Chondrocyte (in vitro differentiated cells): Measurements from ENCODE around the gene SLC39A8. TPM values are rescaled to one million over a fixed set of nuclear protein-coding genes. Genes with fewer than 3 reads are reported as not detected.
A peak's percentile ranks its signal among the peaks of the same experiment; 100 is the strongest.

ENCODE experiments used
- DNase-seq: peaks from one replicate; pipeline ENCODE4 v3.0.0; 2021; ENCODE audit warnings: mixed read lengths, low spot score
- H3K27ac Mint-ChIP-seq: one replicate; pipeline ENCODE4 v1.8.0; 2021; ENCODE audit warnings: mild to moderate bottlenecking, moderate library complexity, mixed read lengths; ENCODE audit not compliant: unreplicated experiment
- H3K27me3 Mint-ChIP-seq: 2 replicates; pipeline ENCODE4 v1.8.0; 2021; ENCODE audit warnings: low read depth, mixed read lengths
- H3K36me3 Mint-ChIP-seq: 2 replicates; pipeline ENCODE4 v1.8.0; 2021; ENCODE audit warnings: low read depth, mixed read lengths
- H3K4me1 Mint-ChIP-seq: 2 replicates; pipeline ENCODE4 v1.8.0; 2021; ENCODE audit warnings: low read depth, mild to moderate bottlenecking, mixed read lengths
- H3K4me3 Mint-ChIP-seq: one replicate; pipeline ENCODE4 v1.8.0; 2021; ENCODE audit warnings: mild to moderate bottlenecking, moderate library complexity, mixed read lengths; ENCODE audit not compliant: unreplicated experiment
- H3K9me3 Mint-ChIP-seq: 2 replicates; pipeline ENCODE4 v1.8.0; 2021; ENCODE audit warnings: low read depth, mixed read lengths
- CTCF ChIP-seq: fragments of 200-600 bp; sonication (generic); IDR thresholded peaks from 2 replicates; pipeline ENCODE4 v1.5.0; 2021; ENCODE audit warnings: antibody characterized with exemption, mild to moderate bottlenecking, moderate library complexity
- total RNA-seq: library from RNA; stranded (reverse); gene quantifications from 3 replicates; pipeline ENCODE4 v1.2.1, GENCODE V29; 2021

SLC39A8 gene
- total RNA-seq, 1 donor from 2014 or later = 1.8 TPM

GRCh38 chr4:102305666-102306065, 39.6 kb downstream of the SLC39A8 start:
- no peak for DNase-seq
- Mint-ChIP-seq H3K36me3 (no peaks in the 10 kb centered on the region), H3K9me3 (peaks cover 3% of the 10 kb centered on the region), H3K4me3 (no peak overlapping the region), H3K4me1 (no peaks in the 10 kb centered on the region), H3K27ac (no peak overlapping the region), H3K27me3 (no peaks in the 10 kb centered on the region)
- no peak for TF ChIP-seq CTCF

GRCh38 chr4:102302762-102303161, 42.5 kb downstream of the SLC39A8 start:
- no peaks in the 10 kb centered on the region for H3K9me3 Mint-ChIP-seq
- peaks cover 15% of the 10 kb centered on the region for H3K4me1 Mint-ChIP-seq
- H3K4me3 Mint-ChIP-seq = no peak overlapping the region
- no peaks in the 10 kb centered on the region for H3K27me3 Mint-ChIP-seq
- H3K27ac Mint-ChIP-seq = no peak overlapping the region
- H3K36me3 Mint-ChIP-seq = no peaks in the 10 kb centered on the region
- no peak for TF ChIP-seq CTCF
- DNase-seq = no peak

GRCh38 chr4:102301167-102301566, 44.1 kb downstream of the SLC39A8 start:
- peaks cover 15% of the 10 kb centered on the region for H3K4me1 Mint-ChIP-seq
- H3K27me3 Mint-ChIP-seq = no peaks in the 10 kb centered on the region
- no peak overlapping the region for H3K4me3 Mint-ChIP-seq
- H3K9me3 Mint-ChIP-seq = no peaks in the 10 kb centered on the region
- no peak for TF ChIP-seq CTCF
- no peak for DNase-seq
- no peak overlapping the region for H3K27ac Mint-ChIP-seq
- no peaks in the 10 kb centered on the region for H3K36me3 Mint-ChIP-seq

GRCh38 chr4:102299354-102300107, 45.8 kb downstream of the SLC39A8 start:
- peak; percentile 91 for TF ChIP-seq CTCF
- peak overlapping the region; percentile 49 for H3K27ac Mint-ChIP-seq
- peaks cover 2% of the 10 kb centered on the region for H3K9me3 Mint-ChIP-seq
- no peaks in the 10 kb centered on the region for H3K27me3 Mint-ChIP-seq
- H3K4me3 Mint-ChIP-seq = no peak overlapping the region
- H3K36me3 Mint-ChIP-seq = peaks cover under 1% of the 10 kb centered on the region
- DNase-seq = no peak
- peaks cover 15% of the 10 kb centered on the region for H3K4me1 Mint-ChIP-seq

- peaks cover 5% of the 10 kb centered on the region for H3K9me3 Mint-ChIP-seq
- no peak overlapping the region for H3K27ac Mint-ChIP-seq
- no peak overlapping the region for H3K4me3 Mint-ChIP-seq
These were observed 46.6 kb downstream of the SLC39A8 start for GRCh38 chr4:102298716-102299115.

More at GRCh38 chr4:102298716-102299115, 46.6 kb downstream of the SLC39A8 start:
- no peak for TF ChIP-seq CTCF
- peaks cover 15% of the 10 kb centered on the region for H3K4me1 Mint-ChIP-seq
- peaks cover 2% of the 10 kb centered on the region for H3K36me3 Mint-ChIP-seq
- no peak for DNase-seq
- no peaks in the 10 kb centered on the region for H3K27me3 Mint-ChIP-seq
